HG02642 (cell line): ENCODE data around the gene RNF19B.

Experiments used
- ATAC-seq: cut with Tn5 transposase; IDR thresholded peaks from one replicate; pipeline ENCODE4 v1.9.1; 2021; ENCODE audit warnings: mild to moderate bottlenecking; ENCODE audit not compliant: unreplicated experiment, poor library complexity

The RNF19B gene

DNA sequence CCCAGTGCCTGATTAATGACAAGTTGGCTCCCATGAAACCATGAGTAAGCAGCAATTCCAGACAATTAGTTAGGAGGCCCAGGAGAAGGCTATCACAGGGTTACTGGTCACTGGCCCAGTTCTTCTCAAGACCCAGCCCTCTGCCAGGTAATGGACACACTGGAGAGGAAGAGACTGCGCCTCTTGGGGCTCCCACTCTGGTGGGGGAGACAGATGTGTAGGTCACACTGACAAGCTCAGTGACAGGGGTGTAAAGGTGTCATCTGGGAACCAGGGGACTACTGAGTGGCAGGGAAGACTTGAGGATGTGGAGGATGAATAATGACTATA is 73.4 kb downstream of the RNF19B start:
- no peak for ATAC-seq

DNA sequence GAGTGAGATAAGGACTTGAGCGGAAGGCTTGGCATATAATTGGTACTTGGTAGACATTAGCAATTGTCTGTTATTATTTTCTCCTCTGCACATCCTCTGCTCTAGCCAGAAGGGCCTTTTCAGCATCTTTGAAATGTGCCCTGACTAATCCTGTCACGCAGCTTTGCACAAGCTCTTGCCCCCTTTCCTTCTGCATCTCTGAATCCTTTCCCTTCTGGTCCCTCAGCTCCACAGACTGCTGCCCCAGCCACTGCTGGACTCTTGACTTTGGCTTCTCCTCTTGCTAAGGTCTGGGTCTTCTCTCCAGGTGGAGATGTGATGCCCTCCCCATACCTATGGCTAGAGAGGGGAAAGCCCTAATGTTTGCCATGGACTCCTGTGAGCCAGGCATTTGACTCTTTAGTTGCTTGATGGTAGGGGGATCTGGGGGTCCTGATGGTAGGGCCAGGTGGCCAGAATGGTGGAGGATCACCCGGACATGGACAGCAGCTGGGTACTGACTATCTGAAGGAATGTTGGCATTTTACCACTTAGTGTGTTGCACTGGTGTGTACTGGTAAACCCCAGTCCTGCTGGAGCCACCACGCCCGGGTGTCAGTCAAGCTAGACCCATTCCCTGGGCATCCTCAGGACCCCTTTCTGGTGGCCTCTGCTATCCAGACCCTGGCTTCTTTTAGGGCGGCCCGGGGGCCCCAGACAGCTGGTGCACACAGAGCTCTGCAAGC is 73.9 kb downstream of the RNF19B start:
- ATAC-seq, result no peak

DNA sequence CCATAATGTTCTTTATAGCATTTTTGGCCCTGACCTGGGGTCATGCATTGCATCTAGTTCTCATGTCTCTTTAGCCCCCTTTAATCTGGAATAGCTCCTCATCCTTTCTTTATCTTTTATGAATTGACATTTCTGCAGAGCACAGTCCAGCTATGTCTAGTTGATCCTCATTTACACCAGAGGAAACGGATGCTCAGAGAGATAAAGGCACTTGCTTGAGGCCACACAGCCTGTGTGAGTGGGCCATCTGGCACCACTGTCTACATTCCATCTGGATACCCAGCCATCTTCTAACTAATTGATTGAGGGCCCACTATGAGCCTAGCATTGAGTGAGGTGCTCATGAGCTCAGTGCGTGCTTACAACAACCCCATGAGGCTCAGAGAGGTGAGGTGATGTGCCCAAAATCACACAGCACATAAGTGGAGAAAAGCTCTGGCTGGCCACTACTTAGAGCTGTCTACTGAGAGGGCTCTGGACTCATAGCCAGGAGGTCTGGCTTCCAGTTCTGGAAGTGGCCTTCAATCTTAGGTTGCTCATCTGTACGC is 74.8 kb downstream of the RNF19B start:
- ATAC-seq, result no peak

DNA sequence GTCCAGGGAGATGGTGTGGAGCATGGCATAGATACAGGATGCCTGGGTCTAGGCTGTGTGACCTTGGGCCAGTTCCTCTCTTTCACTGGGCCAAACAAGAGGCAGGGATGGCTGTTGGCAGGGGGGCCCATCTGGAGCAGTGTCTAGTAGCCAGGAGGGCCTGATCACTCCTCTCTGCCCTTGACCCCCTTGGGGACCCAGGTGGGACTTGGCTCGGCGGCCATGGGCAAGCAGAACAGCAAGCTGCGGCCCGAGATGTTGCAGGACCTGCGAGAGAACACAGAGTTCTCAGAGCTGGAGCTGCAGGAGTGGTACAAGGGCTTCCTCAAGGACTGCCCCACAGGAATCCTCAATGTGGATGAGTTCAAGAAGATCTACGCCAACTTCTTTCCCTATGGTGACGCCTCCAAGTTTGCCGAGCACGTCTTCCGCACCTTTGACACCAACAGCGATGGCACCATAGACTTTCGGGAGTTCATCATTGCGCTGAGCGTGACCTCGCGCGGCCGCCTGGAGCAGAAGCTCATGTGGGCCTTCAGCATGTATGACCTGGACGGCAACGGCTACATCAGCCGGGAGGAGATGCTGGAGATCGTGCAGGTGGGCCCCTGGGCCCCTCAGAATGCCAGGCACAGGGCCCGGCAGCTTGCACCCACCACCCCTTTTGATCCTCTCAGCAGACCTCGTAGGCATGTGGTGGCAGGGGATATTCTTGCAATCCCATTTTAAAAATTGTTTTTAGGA is 75.8 kb downstream of the RNF19B start:
- no peak for ATAC-seq

DNA sequence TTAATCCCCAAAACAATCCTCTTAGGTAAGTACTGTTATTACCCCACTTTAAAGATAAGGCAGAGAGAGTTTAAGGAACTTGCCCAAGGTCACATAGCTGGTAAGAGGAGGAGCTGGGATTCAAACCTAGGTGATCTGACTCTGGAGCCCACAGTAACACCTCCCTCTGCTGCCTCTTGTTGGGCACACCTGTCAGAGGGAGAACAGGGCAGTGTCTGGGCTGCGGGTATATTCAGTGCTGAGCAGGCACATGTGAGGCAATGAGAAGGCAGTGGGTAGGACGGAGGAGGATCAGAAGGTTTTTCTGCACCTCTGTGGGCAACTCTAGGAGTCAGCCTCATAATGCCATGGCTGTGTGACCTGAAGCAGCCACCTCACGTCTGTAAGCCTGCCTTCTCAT is 76.5 kb downstream of the RNF19B start:
- ATAC-seq, result no peak

DNA sequence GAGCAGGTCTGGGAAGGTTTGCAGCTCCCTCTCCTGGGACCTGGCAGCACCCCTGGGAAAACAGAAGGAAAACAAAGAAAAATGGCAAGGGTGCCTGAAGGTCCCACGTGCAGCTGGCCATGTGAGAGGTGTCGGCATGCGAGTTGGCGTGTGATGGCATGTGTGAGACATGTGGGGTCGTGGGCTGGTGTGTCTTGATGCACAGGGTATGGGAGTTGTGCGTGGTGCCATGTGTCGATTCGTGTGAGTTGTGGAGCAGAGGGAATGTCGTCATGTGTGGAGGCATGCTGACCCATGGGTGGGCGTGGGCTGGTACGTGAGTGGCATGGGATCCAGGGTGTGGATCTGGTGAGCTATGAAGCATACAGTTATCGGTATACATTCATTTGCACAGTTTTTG is 77.0 kb downstream of the RNF19B start:
- ATAC-seq, result no peak

DNA sequence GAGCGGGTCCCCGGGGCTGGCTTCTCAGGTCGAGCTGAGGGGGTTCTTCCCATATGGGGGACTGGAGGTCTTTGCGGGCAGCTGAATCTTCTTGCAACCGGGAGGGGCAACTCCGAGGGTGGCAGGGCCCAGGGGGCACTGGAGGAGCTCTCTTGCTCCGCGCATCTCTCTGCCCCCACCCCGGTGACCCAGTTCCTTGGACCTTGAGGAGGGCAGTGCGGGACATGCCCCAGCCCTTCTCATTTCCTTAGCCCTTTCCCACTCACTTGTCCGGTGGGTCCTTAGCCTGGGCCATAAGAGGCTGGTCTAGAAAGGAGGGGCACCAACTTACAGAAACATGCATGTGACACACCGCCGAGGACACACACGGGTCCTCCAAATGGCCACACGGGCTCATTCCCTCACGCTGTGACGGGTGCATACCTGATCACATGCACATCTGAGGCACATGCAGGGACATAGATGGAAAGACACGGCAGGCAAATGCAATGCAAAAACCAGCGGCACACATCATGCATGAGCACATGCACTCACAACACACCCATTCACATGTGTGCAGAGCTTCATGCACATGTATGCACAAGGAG is 77.7 kb downstream of the RNF19B start:
- no peak for ATAC-seq
